HCT116 (cell line): ENCODE data around the gene GABRA4.

Experiments used
- CEBPB ChIP-seq: IDR thresholded peaks from 2 replicates; pipeline ENCODE4 v1.6.1; 2012; ENCODE audit warnings: low read depth
- JUND ChIP-seq: IDR thresholded peaks from 2 replicates; pipeline ENCODE4 v1.6.1; 2012
- POLR2A ChIP-seq: IDR thresholded peaks from 2 replicates; pipeline ENCODE4 v1.7.0; 2011; ENCODE audit warnings: borderline replicate concordance; ENCODE audit not compliant: insufficient read depth, insufficient read length; ENCODE audit errors: extremely low read depth
- POLR2AphosphoS5 ChIP-seq: IDR thresholded peaks from 2 replicates; pipeline ENCODE4 v1.6.1; 2011; ENCODE audit warnings: mild to moderate bottlenecking, low read depth, low read length, moderate library complexity
- SP1 ChIP-seq: IDR thresholded peaks from 2 replicates; pipeline ENCODE4 v1.6.1; 2012; ENCODE audit warnings: low read depth
- SRF ChIP-seq: IDR thresholded peaks from 2 replicates; pipeline ENCODE4 v1.6.1; 2012; ENCODE audit warnings: low read depth
- ZFX ChIP-seq: fragments of 450-650 bp; IDR thresholded peaks from 2 replicates; pipeline ENCODE4 v1.6.1; 2017
- ZNF274 ChIP-seq: fragments of 200-500 bp; sonication (Bioruptor generic); IDR thresholded peaks from 2 replicates; pipeline ENCODE4 v1.6.1; 2014; ENCODE audit warnings: mild to moderate bottlenecking, low read depth, low read length, inconsistent platforms
- TF ChIP-seq, protein P1 (sequence below), 3 experiments: fragments of 200-600 bp in 1 of 3; sonication (generic) in 1 of 3; IDR thresholded peaks in 2 of 3; conservative IDR thresholded peaks in 1 of 3; 2 replicates each; pipeline ENCODE4 v1.5.1; 2012 to 2017; ENCODE audit warnings: low read depth in 2 of 3, low read length in 2 of 3, antibody characterized with exemption in 1 of 3, borderline replicate concordance in 1 of 3, control low read depth in 1 of 3, mild to moderate bottlenecking in 1 of 3, mixed read lengths in 1 of 3, mixed run types in 1 of 3, moderate library complexity in 1 of 3; ENCODE audit not compliant: insufficient read depth in 1 of 3
- TF ChIP-seq, protein P2 (sequence below): IDR thresholded peaks from 2 replicates; pipeline ENCODE4 v1.6.1; 2012
- TF ChIP-seq, protein P3 (sequence below): IDR thresholded peaks from 2 replicates; pipeline ENCODE4 v1.6.1; 2012

DNA sequence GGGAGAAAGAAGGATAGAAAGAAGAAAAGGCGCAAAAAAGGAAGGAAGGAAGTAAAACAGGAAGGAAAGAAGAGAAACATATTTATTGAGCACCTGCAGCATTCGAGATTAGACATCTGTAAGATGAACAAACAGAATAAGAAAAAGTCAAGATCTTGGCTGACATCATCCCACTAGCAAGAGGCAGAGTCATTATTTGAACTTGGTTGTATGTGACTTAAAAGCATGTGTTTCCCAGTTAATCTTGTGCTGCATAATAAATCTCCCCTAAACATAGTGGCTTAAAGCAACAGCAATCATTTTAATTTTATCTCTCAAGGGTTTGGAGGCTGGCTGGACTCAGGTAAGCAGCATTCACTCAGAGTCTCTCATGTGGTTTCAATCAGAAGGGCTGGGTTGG is 45.8 kb downstream of the GABRA4 start:
- TF ChIP-seq, protein P1, sequence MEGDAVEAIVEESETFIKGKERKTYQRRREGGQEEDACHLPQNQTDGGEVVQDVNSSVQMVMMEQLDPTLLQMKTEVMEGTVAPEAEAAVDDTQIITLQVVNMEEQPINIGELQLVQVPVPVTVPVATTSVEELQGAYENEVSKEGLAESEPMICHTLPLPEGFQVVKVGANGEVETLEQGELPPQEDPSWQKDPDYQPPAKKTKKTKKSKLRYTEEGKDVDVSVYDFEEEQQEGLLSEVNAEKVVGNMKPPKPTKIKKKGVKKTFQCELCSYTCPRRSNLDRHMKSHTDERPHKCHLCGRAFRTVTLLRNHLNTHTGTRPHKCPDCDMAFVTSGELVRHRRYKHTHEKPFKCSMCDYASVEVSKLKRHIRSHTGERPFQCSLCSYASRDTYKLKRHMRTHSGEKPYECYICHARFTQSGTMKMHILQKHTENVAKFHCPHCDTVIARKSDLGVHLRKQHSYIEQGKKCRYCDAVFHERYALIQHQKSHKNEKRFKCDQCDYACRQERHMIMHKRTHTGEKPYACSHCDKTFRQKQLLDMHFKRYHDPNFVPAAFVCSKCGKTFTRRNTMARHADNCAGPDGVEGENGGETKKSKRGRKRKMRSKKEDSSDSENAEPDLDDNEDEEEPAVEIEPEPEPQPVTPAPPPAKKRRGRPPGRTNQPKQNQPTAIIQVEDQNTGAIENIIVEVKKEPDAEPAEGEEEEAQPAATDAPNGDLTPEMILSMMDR (IDR thresholded peaks at IDR 0.05 in 2 of 3, conservative IDR thresholded peaks at IDR 0.05 in 1 of 3; ENCODE audit: borderline replicate concordance in 1 of 3, insufficient read depth in 1 of 3, low read depth in 2 of 3, low read length in 2 of 3) = no peak
- TF ChIP-seq SRF (no peak), ZFX (no peak), JUND (no peak), POLR2A (no peak), CEBPB (no peak), ZNF274 (no peak), POLR2AphosphoS5 (no peak), SP1 (no peak)
- TF ChIP-seq, protein P2, sequence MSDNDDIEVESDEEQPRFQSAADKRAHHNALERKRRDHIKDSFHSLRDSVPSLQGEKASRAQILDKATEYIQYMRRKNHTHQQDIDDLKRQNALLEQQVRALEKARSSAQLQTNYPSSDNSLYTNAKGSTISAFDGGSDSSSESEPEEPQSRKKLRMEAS = no peak
- TF ChIP-seq, protein P3, sequence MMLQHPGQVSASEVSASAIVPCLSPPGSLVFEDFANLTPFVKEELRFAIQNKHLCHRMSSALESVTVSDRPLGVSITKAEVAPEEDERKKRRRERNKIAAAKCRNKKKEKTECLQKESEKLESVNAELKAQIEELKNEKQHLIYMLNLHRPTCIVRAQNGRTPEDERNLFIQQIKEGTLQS = no peak
